Stimulated activated CD4-positive, alpha-beta T cell treated with anti-CD3 and anti-CD28 coated beads, Interleukin-12 subunit alpha, Interleukin-12 subunit beta, amount 100 ng/mL, for 24 hours (primary cell): ENCODE results near the gene CCDC116.
A peak's percentile ranks its signal among the peaks of the same experiment; 100 is the strongest.
"Not testable (repeated sequence)": the region's sequence is repeated elsewhere in the genome, so short reads cannot be mapped to it uniquely, and the experiment has no call there.

Experiments
- DNase-seq, 2 experiments: peaks; one replicate each; pipeline ENCODE4 v3.0.0-alpha.2; 2020; ENCODE audit warnings: low read depth in 2 of 2

Gene CCDC116

GRCh38 chr22:21609556-21610157 is 22.9 kb upstream of the CCDC116 start:
- DNase-seq: not testable (repeated sequence)

- no peak for DNase-seq
Measured at GRCh38 chr22:21611210-21611977, 21.2 kb upstream of the CCDC116 start.

GRCh38 chr22:21612858-21613257 is 19.7 kb upstream of the CCDC116 start:
- no peak for DNase-seq

- DNase-seq: no peak
Measured at GRCh38 chr22:21613553-21614233, 18.9 kb upstream of the CCDC116 start.

- no peak for DNase-seq
Measured at GRCh38 chr22:21615731-21616130, 16.8 kb upstream of the CCDC116 start.

GRCh38 chr22:21617337-21617736 is 15.2 kb upstream of the CCDC116 start:
- DNase-seq: not testable (repeated sequence)

- DNase-seq: no peak
Measured at GRCh38 chr22:21621025-21621424, 11.5 kb upstream of the CCDC116 start.

- DNase-seq: no peak
Measured at GRCh38 chr22:21622011-21622918, 10.3 kb upstream of the CCDC116 start.

- no peak for DNase-seq
Measured at GRCh38 chr22:21622919-21623647, 9.5 kb upstream of the CCDC116 start.

GRCh38 chr22:21623648-21623970 is 9.0 kb upstream of the CCDC116 start:
- no peak for DNase-seq

GRCh38 chr22:21624120-21624879 is 8.3 kb upstream of the CCDC116 start:
- DNase-seq: peak in 1 of 2 experiments; percentile 41

GRCh38 chr22:21624880-21625791 is 7.4 kb upstream of the CCDC116 start:
- DNase-seq: no peak

- DNase-seq: no peak
Measured at GRCh38 chr22:21626073-21626734, 6.4 kb upstream of the CCDC116 start.

GRCh38 chr22:21626735-21627469 is 5.7 kb upstream of the CCDC116 start:
- DNase-seq: no peak

GRCh38 chr22:21628386-21629254 is 3.9 kb upstream of the CCDC116 start:
- no peak for DNase-seq

- DNase-seq: peak; percentile 84 to 96
Measured at GRCh38 chr22:21629255-21630149, 3.1 kb upstream of the CCDC116 start, which contains the start of gene YDJC. YDJC (minus strand) TSS chr22:21630022; CDS start chr22:21630014, 8 bp downstream.
